Measurements from ENCODE around the gene MRPL55. TPM values are rescaled to one million over a fixed set of nuclear protein-coding genes. Genes with fewer than 3 reads are reported as not detected.

MRPL55 gene
- total and polyA plus RNA-seq, 12 donors = 38.0 to 174 (median 48.2) TPM

GRCh38 chr1:228120351-228120750 is 11.3 kb upstream of the MRPL55 start:
- Histone ChIP-seq H3K4me1 (no peaks in the 10 kb centered on the region), H3K9me3 (peaks cover 0 to 11% (median 0%) of the 10 kb centered on the region in 11 donors), H3K27ac (no peak overlapping the region), H3K4me3 (no peak overlapping the region), H3K27me3 (no peaks in the 10 kb centered on the region), H3K36me3 (no peaks in the 10 kb centered on the region)
- TF ChIP-seq CTCF (IDR thresholded peaks at IDR 0.05) = no peak
- ATAC-seq = no peak
- no peak for DNase-seq
- intact Hi-C loops (cut with DNase I) = loop anchor here in 1 of 10 donors (10.0 kb wide), 1 partner anchor 54 kb away; no protein-coding TSS in a partner anchor
- 68 to 72% methylated on average over 1 of the region's 1 CpG for WGBS, 2 donors

- TF ChIP-seq CTCF (IDR thresholded peaks at IDR 0.05) = no peak
- 78 to 83% methylated on average over 2 of the region's 2 CpGs for WGBS, 2 donors
- intact Hi-C loops (cut with DNase I) = no loop called here
These were observed 8.9 kb upstream of the MRPL55 start for GRCh38 chr1:228118040-228118439.

GRCh38 chr1:228117335-228117734 is 8.2 kb upstream of the MRPL55 start:
- Histone ChIP-seq H3K4me1 (no peaks in the 10 kb centered on the region), H3K9me3 (peaks cover 0 to 11% (median 0%) of the 10 kb centered on the region in 11 donors), H3K36me3 (no peaks in the 10 kb centered on the region), H3K27me3 (no peaks in the 10 kb centered on the region), H3K27ac (no peak overlapping the region), H3K4me3 (no peak overlapping the region)
- 98% methylated on average over 4 of the region's 4 CpGs for WGBS, 2 donors
- intact Hi-C loops (cut with DNase I) = no loop called here
- no peak for TF ChIP-seq CTCF (IDR thresholded peaks at IDR 0.05)
- DNase-seq = no peak
- no peak for ATAC-seq

More at GRCh38 chr1:228118040-228118439, 8.9 kb upstream of the MRPL55 start:
- no peaks in the 10 kb centered on the region for H3K4me1 ChIP-seq
- H3K27me3 ChIP-seq = no peaks in the 10 kb centered on the region
- H3K4me3 ChIP-seq = no peak overlapping the region
- H3K27ac ChIP-seq = no peak overlapping the region
- peaks cover 0 to 11% (median 0%) of the 10 kb centered on the region in 11 donors for H3K9me3 ChIP-seq
- no peaks in the 10 kb centered on the region for H3K36me3 ChIP-seq
- DNase-seq (no peak), ATAC-seq (no peak)

- Histone ChIP-seq H3K27ac (no peak overlapping the region), H3K4me3 (no peak overlapping the region), H3K9me3 (peaks cover 0 to 11% (median 0%) of the 10 kb centered on the region in 11 donors), H3K36me3 (no peaks in the 10 kb centered on the region), H3K4me1 (peaks cover 0 to 9% (median 6%) of the 10 kb centered on the region in 9 donors), H3K27me3 (no peaks in the 10 kb centered on the region)
- ATAC-seq = no peak
- 71 to 76% methylated on average over 3 of the region's 3 CpGs for WGBS, 2 donors
- DNase-seq = no peak
- intact Hi-C loops (cut with DNase I) = no loop called here
- no peak for TF ChIP-seq CTCF (IDR thresholded peaks at IDR 0.05)
These were observed 5.7 kb upstream of the MRPL55 start for GRCh38 chr1:228114827-228115226.

All from heart right ventricle (tissue), 16 donors.